IMR-90 (cell line): ENCODE measurements around the gene FAM174B. TPM values are rescaled to one million over a fixed set of nuclear protein-coding genes. Genes with fewer than 3 reads are reported as not detected.

Source experiments
- ATAC-seq: fragments of 200-7000 bp; cut with Tn5 transposase; 2 replicates; pipeline ENCODE4 v1.9.1; 2020; ENCODE audit warnings: low read depth, mild to moderate bottlenecking, moderate library complexity
- BruUV-seq: library from RNA; stranded (reverse); fragments of 400-500 nt; replicated peaks from 2 replicates; lab custom pipeline; 2021; lab: Mats Ljungman, UMichigan
- CTCF ChIA-PET: fragments of 300-600 bp; formaldehyde crosslinking; extraction: SDS; loops from one replicate; lab custom pipeline; 2021; ENCODE audit warnings: antibody characterized with exemption; lab: Yijun Ruan, JAX
- POLR2A ChIA-PET: fragments of 300-600 bp; sonication (Branson Sonifier 250); formaldehyde crosslinking; loops from one replicate; lab custom pipeline; 2022; ENCODE audit warnings: antibody characterized with exemption; ENCODE audit not compliant: unreplicated experiment; lab: Charles Lee
- DNase-seq: peaks from one replicate; pipeline ENCODE4 v3.0.0; 2013
- H2AFZ ChIP-seq: replicated peaks from 2 replicates; pipeline ENCODE3; 2013; ENCODE audit warnings: low read length, mild to moderate bottlenecking; ENCODE audit not compliant: poor library complexity
- H2AK5ac ChIP-seq: 2 replicates; pipeline ENCODE4 v1.6.1; 2013; ENCODE audit warnings: low read depth, low read length, inconsistent platforms
- H2AK9ac ChIP-seq: replicated peaks from 2 replicates; pipeline ENCODE3; 2013; ENCODE audit warnings: mild to moderate bottlenecking, low read depth, low read length, moderate library complexity; ENCODE audit not compliant: poor library complexity
- H2BK120ac ChIP-seq: 2 replicates; pipeline ENCODE4 v1.6.1; 2013; ENCODE audit warnings: low read depth, low read length, inconsistent platforms
- H2BK15ac ChIP-seq: 3 replicates; pipeline ENCODE4 v1.6.1; 2013; ENCODE audit warnings: low read depth, low read length, inconsistent platforms
- H2BK20ac ChIP-seq: 2 replicates; pipeline ENCODE4 v1.6.1; 2013; ENCODE audit warnings: low read depth, mild to moderate bottlenecking, inconsistent platforms, low read length, moderate library complexity
- H2BK5ac ChIP-seq: 2 replicates; pipeline ENCODE4 v1.6.1; 2013; ENCODE audit warnings: mild to moderate bottlenecking, low read depth, low read length, inconsistent platforms; ENCODE audit not compliant: poor library complexity, severe bottlenecking
- H3K14ac ChIP-seq: replicated peaks from 2 replicates; pipeline ENCODE4 v1.6.1; 2013; ENCODE audit warnings: low read depth, low read length, inconsistent platforms
- H3K18ac ChIP-seq: 2 replicates; pipeline ENCODE4 v1.6.1; 2013; ENCODE audit warnings: low read depth, low read length, control low read depth
- H3K23ac ChIP-seq: 2 replicates; pipeline ENCODE4 v1.6.1; 2013; ENCODE audit warnings: low read depth, low read length, inconsistent platforms
- H3K27ac ChIP-seq: 2 replicates; pipeline ENCODE4 v1.5.1; 2013; ENCODE audit warnings: mild to moderate bottlenecking, control low read depth, low read length; ENCODE audit not compliant: insufficient read depth
- H3K27me3 ChIP-seq: 2 replicates; pipeline ENCODE4 v1.6.1; 2013; ENCODE audit warnings: low read length; ENCODE audit not compliant: control insufficient read depth, insufficient read depth
- H3K36me3 ChIP-seq: 2 replicates; pipeline ENCODE4 v1.6.1; 2013; ENCODE audit warnings: low read length, mixed read lengths; ENCODE audit not compliant: control insufficient read depth, insufficient read depth
- H3K4ac ChIP-seq: 2 replicates; pipeline ENCODE4 v1.6.1; 2013; ENCODE audit warnings: low read depth, low read length, inconsistent platforms
- H3K4me1 ChIP-seq: 2 replicates; pipeline ENCODE4 v1.6.1; 2013; ENCODE audit warnings: low read length, mixed read lengths; ENCODE audit not compliant: control insufficient read depth, insufficient read depth
- H3K4me2 ChIP-seq: 2 replicates; pipeline ENCODE4 v1.6.1; 2013; ENCODE audit warnings: low read depth, mild to moderate bottlenecking, control low read depth, low read length, moderate library complexity
- H3K4me3 ChIP-seq: 2 replicates; pipeline ENCODE4 v1.5.1; 2013; ENCODE audit warnings: low read depth, mild to moderate bottlenecking, control low read depth, low read length, moderate library complexity; ENCODE audit not compliant: insufficient read depth
- H3K56ac ChIP-seq: 2 replicates; pipeline ENCODE4 v1.6.1; 2013; ENCODE audit warnings: low read length, inconsistent platforms; ENCODE audit not compliant: insufficient read depth; ENCODE audit errors: extremely low read depth
- H3K79me1 ChIP-seq, 2 experiments: 2 replicates each; pipeline ENCODE4 v1.6.1; 2013; ENCODE audit warnings: low read length in 2 of 2, inconsistent platforms in 1 of 2, low read depth in 1 of 2
- H3K9ac ChIP-seq: 2 replicates; pipeline ENCODE4 v1.6.1; 2013; ENCODE audit warnings: low read depth, low read length, control low read depth
- H3K9me1 ChIP-seq: 2 replicates; pipeline ENCODE4 v1.6.1; 2013; ENCODE audit warnings: low read length, inconsistent platforms; ENCODE audit not compliant: insufficient read depth
- H3K9me3 ChIP-seq: 2 replicates; pipeline ENCODE4 v1.6.1; 2013; ENCODE audit warnings: low read length; ENCODE audit not compliant: control insufficient read depth, insufficient read depth
- H4K20me1 ChIP-seq: 2 replicates; pipeline ENCODE4 v1.6.1; 2013; ENCODE audit warnings: low read length, inconsistent platforms; ENCODE audit not compliant: insufficient read depth
- H4K5ac ChIP-seq: 2 replicates; pipeline ENCODE4 v1.6.1; 2013; ENCODE audit warnings: mild to moderate bottlenecking, low read depth, low read length, control low read depth
- H4K8ac ChIP-seq, 2 experiments: 2 replicates each; pipeline ENCODE4 v1.6.1; 2013; ENCODE audit warnings: low read depth in 2 of 2, low read length in 2 of 2, control low read depth in 1 of 2, inconsistent platforms in 1 of 2
- H4K91ac ChIP-seq: 2 replicates; pipeline ENCODE4 v1.6.1; 2013; ENCODE audit warnings: low read depth, low read length, inconsistent platforms; ENCODE audit not compliant: insufficient read depth
- BHLHE40 ChIP-seq: fragments of 150-350 bp; IDR thresholded peaks from 2 replicates; pipeline ENCODE4 v1.6.1; 2016; ENCODE audit warnings: mild to moderate bottlenecking, low read depth, low read length
- CEBPB ChIP-seq: IDR thresholded peaks from 2 replicates; pipeline ENCODE4 v1.6.1; 2012; ENCODE audit warnings: low read depth, low read length, improper control_type of control experiment
- CHD1 ChIP-seq: IDR thresholded peaks from 2 replicates; pipeline ENCODE4 v1.6.1; 2012; ENCODE audit warnings: low read depth, low read length, improper control_type of control experiment
- CTCF ChIP-seq: conservative IDR thresholded peaks from 2 replicates; pipeline ENCODE4 v1.5.1; 2012; ENCODE audit warnings: mild to moderate bottlenecking, low read depth, low read length, improper control_type of control experiment
- ELK1 ChIP-seq: fragments of 150-350 bp; IDR thresholded peaks from 2 replicates; pipeline ENCODE4 v1.6.1; 2016; ENCODE audit warnings: low read depth, mild to moderate bottlenecking, low read length, moderate library complexity, borderline replicate concordance
- FOS ChIP-seq: fragments of 150-350 bp; IDR thresholded peaks from 2 replicates; pipeline ENCODE4 v1.6.1; 2016; ENCODE audit warnings: low read depth, low read length
- MXI1 ChIP-seq: IDR thresholded peaks from 2 replicates; pipeline ENCODE4 v1.6.1; 2012; ENCODE audit warnings: low read depth, mild to moderate bottlenecking, low read length, moderate library complexity, borderline replicate concordance
- NFE2L2 ChIP-seq: fragments of 150-350 bp; IDR thresholded peaks from 2 replicates; pipeline ENCODE4 v1.6.1; 2016; ENCODE audit warnings: low read depth, mild to moderate bottlenecking, low read length
- POLR2A ChIP-seq: IDR thresholded peaks from 2 replicates; pipeline ENCODE4 v1.6.1; 2012; ENCODE audit warnings: mild to moderate bottlenecking, low read depth, low read length
- RAD21 ChIP-seq: IDR thresholded peaks from 2 replicates; pipeline ENCODE4 v1.6.1; 2012; ENCODE audit warnings: low read length, improper control_type of control experiment
- RCOR1 ChIP-seq: IDR thresholded peaks from 2 replicates; pipeline ENCODE4 v1.6.1; 2012; ENCODE audit warnings: mild to moderate bottlenecking, low read length, improper control_type of control experiment; ENCODE audit not compliant: insufficient replicate concordance
- RFX5 ChIP-seq: IDR thresholded peaks from 2 replicates; pipeline ENCODE4 v1.8.0; 2012; ENCODE audit warnings: low read depth, mild to moderate bottlenecking, low read length, moderate library complexity
- SMC3 ChIP-seq: fragments of 150-350 bp; IDR thresholded peaks from 2 replicates; pipeline ENCODE4 v1.6.1; 2016; ENCODE audit warnings: low read depth, mild to moderate bottlenecking, antibody characterized with exemption, low read length, moderate library complexity
- USF2 ChIP-seq: fragments of 150-350 bp; IDR thresholded peaks from 2 replicates; pipeline ENCODE4 v1.6.1; 2017; ENCODE audit warnings: mild to moderate bottlenecking, antibody characterized with exemption, low read length, low read depth
- WGBS, 2 experiments: methylation state at CpG; one replicate each; pipeline versions ENCODE4 v1.1.5 to v1.1.7; 2013; ENCODE audit warnings: missing lambda C conversion rate in 2 of 2; ENCODE audit not compliant: insufficient read length in 1 of 2; ENCODE audit errors: extremely low coverage in 2 of 2; 5-methylcytosine and 5-hydroxymethylcytosine counted together
- dilution Hi-C: fragments of 300-500 bp; cut with HindIII; formaldehyde crosslinking; loops from one replicate; pipeline ENCODE4 v1.14.3; 2018; ENCODE audit warnings: low sequenced_read_pairs; ENCODE audit not compliant: unreplicated experiment
- in situ Hi-C: fragments of 300-500 bp; cut with MboI; formaldehyde crosslinking; loops from 3 replicates; pipeline ENCODE4 v1.14.3; 2019; ENCODE audit warnings: low sequenced_read_pairs, inconsistent platforms, mixed read lengths
- intact Hi-C: fragments of 100-400 bp; cut with micrococcal nuclease; formaldehyde crosslinking; loops from 2 replicates; pipeline ENCODE4 v1.10.0; 2022
- polyA plus RNA-seq, 3 experiments: library from polyadenylated mRNA; depleted of rRNA; stranded (reverse); fragments of >200 nt; gene quantifications; 2 replicates each; pipeline ENCODE4 v1.2.3, GENCODE V29; 2012; ENCODE audit warnings: low replicate concordance in 1 of 3
- total RNA-seq: library from RNA; depleted of rRNA; stranded (reverse); fragments of >200 nt; gene quantifications from 2 replicates; pipeline ENCODE4 v1.2.3, GENCODE V29; 2012

FAM174B gene
- total and polyA plus RNA-seq, 2 of the 4 experiments (the other 2 are of a cell fraction), result 0.18 to 0.56 TPM

- no peak for TF ChIP-seq NFE2L2
- TF ChIP-seq CHD1, result no peak
Measured at GRCh38 chr15:92655178-92655995, at the start of gene FAM174B (continued).

- no TSS peak for BruUV-seq
- no peak for DNase-seq
- POLR2A ChIA-PET, result no interaction called here
- H4K5ac ChIP-seq, result no peak overlapping the region
- H3K56ac ChIP-seq, result no peak overlapping the region
- no peak overlapping the region for H2AK9ac ChIP-seq
- H3K4me2 ChIP-seq, result no peak overlapping the region
- intact Hi-C loops, result no loop called here
- H3K23ac ChIP-seq, result no peak overlapping the region
- H3K4me1 ChIP-seq, result no peaks in the 10 kb centered on the region
- H2BK120ac ChIP-seq, result no peak overlapping the region
- whole genome bisulfite sequencing, 2 experiments, result no CpG with 5 or more reads among the region's 5 CpGs
- no peak overlapping the region for H3K14ac ChIP-seq
- CTCF ChIA-PET, result no interaction called here
- H4K20me1 ChIP-seq, result no peaks in the 10 kb centered on the region
- H3K79me1 ChIP-seq, result no peaks in the 10 kb centered on the region
- no peak overlapping the region for H2BK20ac ChIP-seq
- no peaks in the 10 kb centered on the region for H3K9me3 ChIP-seq
- no peak overlapping the region for H3K27ac ChIP-seq
- no peak overlapping the region for H3K9ac ChIP-seq
- dilution Hi-C loops, result no loop called here
- no peak overlapping the region for H3K18ac ChIP-seq
- in situ Hi-C loops, result no loop called here
- H4K91ac ChIP-seq, result no peak overlapping the region
- H2AK5ac ChIP-seq, result no peak overlapping the region
- H2AFZ ChIP-seq, result no peak overlapping the region
- no peak overlapping the region for H2BK5ac ChIP-seq
- no peaks in the 10 kb centered on the region for H3K36me3 ChIP-seq
- no peak overlapping the region for H3K4me3 ChIP-seq
- no peak for ATAC-seq
- H3K27me3 ChIP-seq, result no peaks in the 10 kb centered on the region
- H3K9me1 ChIP-seq, result no peaks in the 10 kb centered on the region
- no peak overlapping the region for H3K4ac ChIP-seq
- H2BK15ac ChIP-seq, result no peak overlapping the region
- H4K8ac ChIP-seq, result no peak overlapping the region
- TF ChIP-seq USF2, result no peak
- no peak for TF ChIP-seq POLR2A
- TF ChIP-seq CTCF, result no peak
- no peak for TF ChIP-seq CEBPB
- TF ChIP-seq ELK1, result no peak
- no peak for TF ChIP-seq MXI1
- no peak for TF ChIP-seq BHLHE40
- no peak for TF ChIP-seq NFE2L2
- TF ChIP-seq RCOR1, result no peak
- TF ChIP-seq RAD21, result no peak
- TF ChIP-seq SMC3, result no peak
- no peak for TF ChIP-seq FOS
- TF ChIP-seq RFX5, result no peak
Measured at GRCh38 chr15:92696096-92696495, 40.5 kb upstream of the FAM174B start.
